T-helper 17 cell (primary cell): ENCODE measurements around the gene FAM209A. TPM values are rescaled to one million over a fixed set of nuclear protein-coding genes. Genes with fewer than 3 reads are reported as not detected.
"Not testable (repeated sequence)": the region's sequence is repeated elsewhere in the genome, so short reads cannot be mapped to it uniquely, and the experiment has no call there.

ENCODE experiments used
- ATAC-seq: fragments of 150-1000 bp; cut with Tn5 transposase; 2 replicates; pipeline ENCODE4 v1.10.0; 2021; ENCODE audit warnings: mild to moderate bottlenecking, moderate library complexity
- DNase-seq, 3 donors: peaks; one replicate each; pipeline versions ENCODE4 v3.0.0 to v3.0.0-alpha.2; 2020 to 2021
- H3K9me3 ChIP-seq: one replicate; pipeline ENCODE4 v1.7.0; 2013; ENCODE audit warnings: low read length, mild to moderate bottlenecking; ENCODE audit not compliant: control insufficient read depth, poor library complexity, severe bottlenecking
- H3K27ac Mint-ChIP-seq: one replicate; pipeline ENCODE4 v1.8.0; 2022; ENCODE audit warnings: mild to moderate bottlenecking, moderate library complexity, mixed read lengths
- H3K27me3 Mint-ChIP-seq: one replicate; pipeline ENCODE4 v1.8.0; 2022; ENCODE audit warnings: mixed read lengths
- H3K36me3 Mint-ChIP-seq: one replicate; pipeline ENCODE4 v1.8.0; 2022; ENCODE audit warnings: low read depth, mixed read lengths
- H3K4me1 Mint-ChIP-seq: one replicate; pipeline ENCODE4 v1.8.0; 2022; ENCODE audit warnings: mild to moderate bottlenecking, mixed read lengths
- H3K4me3 Mint-ChIP-seq: one replicate; pipeline ENCODE4 v1.8.0; 2022; ENCODE audit warnings: mild to moderate bottlenecking, moderate library complexity, mixed read lengths
- total RNA-seq, 4 donors: library from RNA in 2 of 4; stranded (reverse) in 2 of 4; gene quantifications; one replicate each; pipeline ENCODE4 v1.2.3 and lab custom pipeline; 2022 to 2026

Gene FAM209A
- total RNA-seq, 2 donors from 2014 or later: 3.8 to 6.7 TPM

DNA sequence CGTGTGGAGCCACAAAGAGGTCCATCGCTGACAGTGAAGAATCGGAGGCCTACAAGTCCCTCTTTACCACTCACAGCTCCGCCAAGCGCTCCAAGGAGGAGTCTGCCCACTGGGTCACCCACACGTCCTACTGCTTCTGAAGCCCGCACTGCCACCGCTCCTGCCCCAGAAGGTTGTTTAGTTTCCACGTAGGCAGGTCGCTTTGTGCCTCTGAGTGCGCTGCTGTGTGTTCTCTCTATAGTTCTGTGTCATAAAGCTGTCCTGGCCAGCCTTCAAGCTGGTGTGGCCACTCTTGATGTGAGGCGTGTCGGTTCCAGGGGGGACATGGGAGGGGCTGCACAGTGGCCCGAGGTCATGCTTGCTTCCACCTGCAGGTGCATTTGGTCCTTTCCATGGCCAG is 6.4 kb upstream of the FAM209A start:
- DNase-seq: no peak
- H3K4me3 Mint-ChIP-seq: no peak overlapping the region
- H3K4me1 Mint-ChIP-seq: peaks cover 1% of the 10 kb centered on the region
- no peak overlapping the region for H3K27ac Mint-ChIP-seq
- H3K9me3 ChIP-seq: peaks cover 6% of the 10 kb centered on the region
- peaks cover 5% of the 10 kb centered on the region for H3K36me3 Mint-ChIP-seq
- H3K27me3 Mint-ChIP-seq: no peaks in the 10 kb centered on the region
- ATAC-seq: no peak

DNA sequence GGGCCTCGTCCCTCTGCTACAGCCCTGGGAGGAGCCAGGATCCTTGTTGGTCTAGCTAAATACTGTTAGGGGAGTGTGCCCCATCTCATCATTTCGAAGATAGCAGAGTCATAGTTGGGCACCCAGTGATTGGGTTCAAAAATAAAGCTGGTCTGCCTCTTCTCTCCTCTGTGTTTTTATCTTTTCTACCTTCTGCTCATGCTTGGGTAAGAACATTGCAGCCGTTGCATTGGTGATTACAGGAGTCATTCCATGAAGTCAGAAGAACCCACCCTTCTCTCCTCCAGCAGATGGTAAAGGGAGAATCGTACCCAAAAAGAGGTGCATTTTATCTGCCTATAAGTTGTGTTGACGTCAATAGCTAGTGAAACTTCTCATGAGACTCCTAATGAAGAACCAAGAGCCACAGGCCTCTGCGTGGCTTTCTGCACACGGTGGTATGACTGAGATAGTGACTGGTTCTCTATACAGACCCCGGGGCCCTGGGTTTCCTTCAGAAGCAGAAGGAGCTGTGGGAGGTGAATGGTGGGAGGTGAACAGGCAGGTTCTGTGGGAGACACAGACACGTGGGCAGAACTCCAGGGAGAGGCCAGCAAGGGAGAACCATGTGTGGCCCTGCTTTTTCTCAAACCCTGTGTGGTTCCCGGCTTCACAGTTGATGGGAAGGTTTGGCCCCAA is 5.7 kb upstream of the FAM209A start:
- peaks cover 6% of the 10 kb centered on the region for H3K9me3 ChIP-seq
- Mint-ChIP-seq H3K27ac (no peak overlapping the region), H3K4me3 (no peak overlapping the region), H3K4me1 (peaks cover 5% of the 10 kb centered on the region), H3K27me3 (no peaks in the 10 kb centered on the region), H3K36me3 (peaks cover 5% of the 10 kb centered on the region)
- no peak for DNase-seq
- no peak for ATAC-seq

DNA sequence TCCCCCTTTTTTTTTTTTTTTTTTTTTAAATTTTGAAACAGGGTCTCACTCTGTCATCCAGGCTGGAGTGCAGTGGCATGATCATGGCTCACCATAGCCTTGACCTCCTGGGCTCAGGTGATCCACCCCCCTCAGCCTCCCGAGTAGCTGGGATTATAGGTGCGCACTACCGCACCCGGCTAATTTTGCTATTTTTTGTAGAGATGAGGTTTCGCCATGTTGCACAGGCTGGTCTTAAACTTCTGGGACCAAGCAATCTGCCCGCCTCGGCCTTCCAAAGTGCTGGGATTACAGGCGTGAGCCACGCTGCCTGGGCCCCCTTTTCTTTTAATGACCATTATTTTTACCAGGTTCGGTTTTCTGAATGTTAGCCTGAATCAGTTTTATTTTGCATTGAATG is 5.0 kb upstream of the FAM209A start:
- DNase-seq (no peak), ATAC-seq (no peak)
- Mint-ChIP-seq H3K27me3 (no peaks in the 10 kb centered on the region), H3K4me3 (no peak overlapping the region), H3K4me1 (peaks cover 5% of the 10 kb centered on the region), H3K36me3 (peaks cover 5% of the 10 kb centered on the region), H3K27ac (no peak overlapping the region)
- peaks cover 6% of the 10 kb centered on the region for H3K9me3 ChIP-seq

GRCh38 chr20:56520180-56520579 is 4.4 kb upstream of the FAM209A start:
- H3K9me3 ChIP-seq: peaks cover 6% of the 10 kb centered on the region
- DNase-seq (no peak), ATAC-seq (no peak)
- Mint-ChIP-seq H3K36me3 (peaks cover 5% of the 10 kb centered on the region), H3K27ac (no peak overlapping the region), H3K4me1 (peaks cover 5% of the 10 kb centered on the region), H3K27me3 (no peaks in the 10 kb centered on the region), H3K4me3 (no peak overlapping the region)

DNA sequence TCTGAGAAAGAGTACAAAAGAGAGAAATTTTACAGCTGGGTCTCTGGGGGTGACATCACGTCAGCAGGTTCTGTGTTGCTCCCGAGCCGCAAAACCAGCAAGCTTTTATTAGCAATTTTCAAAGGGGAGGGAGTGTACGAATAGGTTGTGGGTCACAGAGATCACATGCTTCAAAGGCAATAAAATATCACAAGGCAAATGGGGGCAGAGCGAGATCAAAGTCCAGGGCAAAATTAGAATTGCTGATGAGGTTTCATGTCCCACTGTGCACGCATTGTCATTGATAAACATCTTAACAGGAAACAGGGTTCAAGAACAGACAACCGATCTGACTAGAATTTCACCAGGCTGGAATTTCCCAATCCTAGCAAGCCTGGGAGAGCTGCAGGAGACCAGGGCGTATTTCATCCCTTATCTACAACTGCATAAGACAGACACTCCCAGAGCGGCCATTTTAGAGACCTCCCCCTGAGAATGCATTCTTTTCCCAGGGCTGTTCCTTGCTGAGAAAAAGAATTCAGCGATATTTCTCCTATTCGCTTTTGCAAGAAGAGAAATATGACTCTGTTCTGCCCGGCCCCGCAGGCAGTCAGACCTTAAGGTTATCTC is 3.7 kb upstream of the FAM209A start:
- DNase-seq, H3K27ac Mint-ChIP-seq, ATAC-seq, H3K9me3 ChIP-seq, H3K4me3 Mint-ChIP-seq, H3K36me3 Mint-ChIP-seq, H3K4me1 Mint-ChIP-seq, H3K27me3 Mint-ChIP-seq: not testable (repeated sequence)

DNA sequence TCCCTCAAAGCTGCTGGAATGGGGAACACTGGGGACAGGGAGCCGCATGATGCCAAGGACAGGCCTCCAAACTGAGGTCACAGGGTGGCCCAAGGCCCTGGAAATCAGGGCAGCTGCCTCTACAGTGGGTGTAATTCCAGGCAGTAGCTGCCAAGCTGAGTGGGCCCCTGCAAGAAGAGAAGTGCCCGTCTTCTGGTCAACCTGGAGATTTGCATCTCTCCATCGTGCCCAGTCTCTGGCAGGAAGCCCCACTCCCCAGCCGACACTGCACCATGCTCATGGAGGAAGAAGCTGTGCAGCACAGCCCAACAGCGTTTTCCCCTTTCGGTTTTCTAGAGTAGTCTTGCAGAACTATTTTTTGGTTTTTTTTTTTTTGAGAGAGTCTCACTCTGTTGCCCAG is 2.2 kb upstream of the FAM209A start:
- H3K9me3 ChIP-seq: peaks cover 6% of the 10 kb centered on the region
- ATAC-seq (no peak), DNase-seq (no peak)
- Mint-ChIP-seq H3K4me3 (no peak overlapping the region), H3K27me3 (no peaks in the 10 kb centered on the region), H3K36me3 (peaks cover 5% of the 10 kb centered on the region), H3K27ac (no peak overlapping the region), H3K4me1 (peaks cover 5% of the 10 kb centered on the region)

- DNase-seq (no peak), ATAC-seq (no peak)
- peaks cover 5% of the 10 kb centered on the region for H3K4me1 Mint-ChIP-seq
- H3K36me3 Mint-ChIP-seq: no peaks in the 10 kb centered on the region
- H3K4me3 Mint-ChIP-seq: no peak overlapping the region
- H3K9me3 ChIP-seq: no peaks in the 10 kb centered on the region
- no peaks in the 10 kb centered on the region for H3K27me3 Mint-ChIP-seq
- H3K27ac Mint-ChIP-seq: no peak overlapping the region
Observed at GRCh38 chr20:56527521-56527920, 3.0 kb downstream of the FAM209A start.

- H3K9me3 ChIP-seq, H3K4me3 Mint-ChIP-seq, DNase-seq, H3K27ac Mint-ChIP-seq, H3K36me3 Mint-ChIP-seq, ATAC-seq, H3K27me3 Mint-ChIP-seq, H3K4me1 Mint-ChIP-seq: not testable (repeated sequence)
Observed at GRCh38 chr20:56532946-56533345, 8.4 kb downstream of the FAM209A start, which contains the start of gene FAM209B. Gene FAM209B (plus strand): TSS chr20:56533246. CDS start chr20:56533342, 96 bp downstream.

DNA sequence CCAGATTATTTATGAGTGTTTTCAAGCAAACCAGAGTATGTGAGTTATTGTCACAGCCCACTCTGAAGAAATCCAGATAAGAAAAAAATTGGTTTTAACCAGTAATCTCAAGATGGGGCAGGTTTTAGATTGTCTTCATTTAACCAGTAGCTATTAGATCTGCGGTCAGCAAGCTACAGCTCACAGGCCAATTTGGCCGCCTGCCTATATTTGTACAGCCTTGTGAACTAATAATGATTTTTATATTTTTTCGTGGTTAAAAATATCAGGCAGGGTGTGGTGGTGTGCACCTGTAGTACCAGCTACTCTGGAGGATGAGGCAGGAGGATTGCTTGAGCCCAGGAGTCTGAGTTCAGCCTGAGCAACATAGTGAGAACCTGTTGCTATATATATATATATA is 13.5 kb downstream of the FAM209A start:
- Mint-ChIP-seq H3K4me1 (peaks cover 2% of the 10 kb centered on the region), H3K27me3 (no peaks in the 10 kb centered on the region), H3K27ac (no peak overlapping the region), H3K4me3 (no peak overlapping the region), H3K36me3 (no peaks in the 10 kb centered on the region)
- ATAC-seq (no peak), DNase-seq (no peak)
- H3K9me3 ChIP-seq: no peaks in the 10 kb centered on the region

DNA sequence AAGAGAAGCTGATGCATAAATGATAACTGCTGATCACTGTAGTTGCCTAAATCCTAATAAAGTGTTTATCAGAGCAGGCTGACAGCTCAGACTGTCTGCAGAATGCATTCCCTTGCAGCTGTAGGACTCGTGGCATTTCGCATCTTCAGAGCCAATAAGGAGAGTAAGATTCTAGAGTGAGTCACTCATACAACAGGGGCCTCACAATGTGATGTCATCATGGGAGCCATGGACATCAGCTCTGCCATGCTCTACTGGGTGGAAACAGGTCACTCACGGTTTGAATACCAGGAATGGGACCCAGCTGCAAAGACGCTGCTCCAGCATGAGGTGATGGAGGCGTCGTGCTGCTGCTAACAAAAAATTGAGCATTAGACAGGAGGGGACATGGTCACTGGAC is 15.9 kb downstream of the FAM209A start:
- H3K9me3 ChIP-seq: no peaks in the 10 kb centered on the region
- ATAC-seq: no peak
- Mint-ChIP-seq H3K4me3 (no peak overlapping the region), H3K27me3 (no peaks in the 10 kb centered on the region), H3K4me1 (no peaks in the 10 kb centered on the region), H3K36me3 (no peaks in the 10 kb centered on the region), H3K27ac (no peak overlapping the region)
- no peak for DNase-seq

DNA sequence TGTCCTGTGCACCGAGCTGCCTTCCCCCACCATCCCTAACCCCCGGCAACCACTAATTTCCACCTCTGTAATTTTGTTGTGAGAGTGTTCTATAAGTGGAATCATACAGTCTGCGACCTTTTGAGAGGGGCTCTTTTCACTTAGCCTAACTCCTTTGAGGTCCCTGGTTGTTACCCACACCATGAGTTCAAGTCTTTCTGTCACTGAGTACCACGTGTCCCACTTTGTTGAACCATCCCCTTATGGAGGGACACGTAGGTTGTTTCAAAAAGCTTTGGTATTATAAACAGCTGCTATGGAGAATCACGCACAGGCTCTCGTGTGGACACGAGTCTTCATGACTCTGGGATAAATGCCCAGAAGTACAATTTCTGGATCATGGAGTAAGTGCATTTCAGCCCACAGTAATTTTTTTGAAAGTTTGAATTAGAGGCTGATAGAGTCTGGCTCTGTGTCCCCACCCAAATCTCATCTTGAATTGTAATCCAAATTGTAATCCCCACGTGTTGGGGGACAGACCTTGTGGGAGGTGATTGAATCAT is 18.0 kb downstream of the FAM209A start:
- Mint-ChIP-seq H3K4me1 (no peaks in the 10 kb centered on the region), H3K27me3 (no peaks in the 10 kb centered on the region), H3K4me3 (no peak overlapping the region), H3K27ac (no peak overlapping the region), H3K36me3 (no peaks in the 10 kb centered on the region)
- H3K9me3 ChIP-seq: no peaks in the 10 kb centered on the region
- ATAC-seq (no peak), DNase-seq (no peak)

DNA sequence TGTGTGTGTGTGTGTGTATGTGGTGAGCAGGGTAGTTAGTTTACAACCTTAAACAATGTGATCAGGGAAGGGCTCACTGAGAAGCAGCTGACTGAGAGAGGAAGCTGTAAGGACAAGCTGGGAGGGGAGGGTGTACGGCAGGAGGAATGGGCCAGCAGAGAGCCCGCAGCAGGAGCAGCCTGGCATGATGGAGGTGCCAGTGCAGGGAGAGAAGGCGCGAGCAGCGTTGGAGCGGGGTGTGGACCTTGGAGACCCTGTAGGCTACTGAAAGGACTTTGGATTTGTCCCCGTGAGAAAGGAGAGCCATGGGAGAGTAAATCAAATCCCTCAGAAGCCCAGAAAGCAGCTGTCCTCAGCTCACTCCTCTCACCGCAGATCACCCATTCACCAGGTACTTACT is 27.0 kb downstream of the FAM209A start:
- no peak overlapping the region for H3K4me3 Mint-ChIP-seq
- H3K9me3 ChIP-seq: no peaks in the 10 kb centered on the region
- DNase-seq (no peak), ATAC-seq (no peak)
- H3K27ac Mint-ChIP-seq: no peak overlapping the region
- no peaks in the 10 kb centered on the region for H3K36me3 Mint-ChIP-seq
- H3K4me1 Mint-ChIP-seq: peaks cover 5% of the 10 kb centered on the region
- peaks cover 5% of the 10 kb centered on the region for H3K27me3 Mint-ChIP-seq

DNA sequence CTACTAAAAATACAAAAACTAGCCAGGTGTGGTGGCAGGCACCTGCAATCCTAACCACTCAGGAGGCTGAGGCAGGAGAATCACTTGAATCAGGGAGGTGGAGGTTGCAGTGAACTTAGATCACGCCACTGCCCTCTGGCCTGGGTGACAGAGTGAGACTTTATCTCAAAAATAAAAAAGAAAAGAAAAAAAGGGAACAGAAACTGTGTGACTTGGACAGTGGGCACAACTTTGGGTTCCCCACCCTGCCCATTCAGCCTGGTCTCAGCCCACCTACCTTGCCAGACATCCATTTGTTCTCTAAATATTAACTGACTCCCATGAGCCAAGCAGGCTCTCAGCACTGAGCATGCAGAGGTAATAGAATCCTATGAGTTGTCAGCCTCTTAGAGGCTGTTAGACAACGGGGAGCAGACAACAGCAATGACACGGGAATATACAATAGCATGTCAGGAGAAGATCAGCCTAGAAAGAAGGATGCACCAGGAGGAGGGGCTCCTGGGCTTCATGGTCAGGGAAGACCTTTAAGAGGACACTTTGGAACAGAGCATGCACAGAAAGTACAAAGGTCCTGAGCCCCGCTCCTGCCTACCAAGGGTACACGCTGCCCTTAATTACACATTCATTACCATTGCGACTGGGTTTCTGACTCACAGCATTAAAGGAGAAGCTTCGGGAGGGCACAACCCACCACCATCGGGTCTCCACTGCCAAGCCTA is 28.5 kb downstream of the FAM209A start:
- Mint-ChIP-seq H3K4me3 (no peak overlapping the region), H3K36me3 (no peaks in the 10 kb centered on the region), H3K4me1 (peaks cover 5% of the 10 kb centered on the region), H3K27me3 (peaks cover 5% of the 10 kb centered on the region), H3K27ac (no peak overlapping the region)
- H3K9me3 ChIP-seq: no peaks in the 10 kb centered on the region
- ATAC-seq (no peak), DNase-seq (no peak)
